CD14-positive monocyte (primary cell): ENCODE results near the gene F11R. TPM values are rescaled to one million over a fixed set of nuclear protein-coding genes. Genes with fewer than 3 reads are reported as not detected.

Experiments used
- DNase-seq, 3 donors: peaks; one replicate each; pipeline ENCODE4 v3.0.0-alpha.2; 2011 to 2022
- H2AFZ ChIP-seq: 2 replicates; pipeline ENCODE4 v1.6.0; 2012; ENCODE audit warnings: mild to moderate bottlenecking, low read depth, low read length, inconsistent platforms; ENCODE audit not compliant: insufficient read depth, poor library complexity, severe bottlenecking
- H3K27ac ChIP-seq, 2 donors: 1 replicate in 1 of 2; 2 replicates in 1 of 2; pipeline ENCODE4 v1.5.1; 2012 to 2013; ENCODE audit warnings: low read length in 2 of 2, control low read depth in 1 of 2, inconsistent platforms in 1 of 2, low read depth in 1 of 2, mild to moderate bottlenecking in 1 of 2
- H3K27me3 ChIP-seq, 2 donors: one replicate each; pipeline versions ENCODE4 v1.6.0 to v1.6.1; 2011 to 2013; ENCODE audit warnings: low read length in 2 of 2; ENCODE audit not compliant: control insufficient read depth in 2 of 2, insufficient read depth in 2 of 2
- H3K36me3 ChIP-seq, 2 donors: replicated peaks in 1 of 2; 1 replicate in 1 of 2; 2 replicates in 1 of 2; pipeline versions ENCODE4 v1.5.1 to v1.6.1; 2012 to 2013; ENCODE audit warnings: low read length in 2 of 2, control low read depth in 1 of 2, inconsistent platforms in 1 of 2, mild to moderate bottlenecking in 1 of 2; ENCODE audit not compliant: insufficient read depth in 2 of 2, control insufficient read depth in 1 of 2
- H3K4me1 ChIP-seq, 2 donors: 1 replicate in 1 of 2; 2 replicates in 1 of 2; pipeline versions ENCODE4 v1.5.1 to v1.6.1; 2012 to 2013; ENCODE audit warnings: low read length in 2 of 2, control low read depth in 1 of 2, inconsistent platforms in 1 of 2, mild to moderate bottlenecking in 1 of 2, moderate library complexity in 1 of 2; ENCODE audit not compliant: insufficient read depth in 2 of 2, control insufficient read depth in 1 of 2
- H3K4me2 ChIP-seq: replicated peaks from 2 replicates; pipeline ENCODE3; 2012; ENCODE audit warnings: low read length, moderate library complexity, mild to moderate bottlenecking; ENCODE audit not compliant: poor library complexity, severe bottlenecking; ENCODE audit errors: extremely low read depth
- H3K4me3 ChIP-seq, 3 experiments: fragments of 200-600 bp in 1 of 3; sonication (generic) in 1 of 3; replicated peaks in 1 of 3; 1 replicate in 2 of 3; 2 replicates in 1 of 3; pipeline ENCODE4 v1.5.1; 2011 to 2013; ENCODE audit warnings: low read length in 3 of 3, mild to moderate bottlenecking in 3 of 3, control low read depth in 2 of 3, low read depth in 2 of 3, inconsistent platforms in 1 of 3, moderate library complexity in 1 of 3
- H3K79me2 ChIP-seq: 2 replicates; pipeline ENCODE4 v1.6.0; 2012; ENCODE audit warnings: mild to moderate bottlenecking, control low read depth, inconsistent platforms, low read length, moderate library complexity; ENCODE audit not compliant: insufficient read depth
- H3K9ac ChIP-seq: 2 replicates; pipeline ENCODE4 v1.6.0; 2017; ENCODE audit warnings: low read length, mild to moderate bottlenecking; ENCODE audit not compliant: insufficient read depth, poor library complexity, severe bottlenecking
- H3K9me3 ChIP-seq, 2 donors: replicated peaks in 1 of 2; 1 replicate in 1 of 2; 2 replicates in 1 of 2; pipeline versions ENCODE4 v1.5.1 to v1.6.1; 2012 to 2013; ENCODE audit warnings: low read length in 2 of 2, control low read depth in 1 of 2; ENCODE audit not compliant: control insufficient read depth in 1 of 2, insufficient read depth in 1 of 2
- H4K20me1 ChIP-seq: 2 replicates; pipeline ENCODE4 v1.6.0; 2012; ENCODE audit warnings: mild to moderate bottlenecking, low read length, control low read depth, moderate library complexity; ENCODE audit not compliant: insufficient read depth
- H3K27ac Mint-ChIP-seq, 7 donors: one replicate each; pipeline ENCODE4 v1.8.0; 2020; ENCODE audit warnings: mild to moderate bottlenecking in 7 of 7, mixed read lengths in 7 of 7, moderate library complexity in 6 of 7, inconsistent platforms in 2 of 7
- H3K27me3 Mint-ChIP-seq, 3 donors: one replicate each; pipeline ENCODE4 v1.8.0; 2021 to 2022; ENCODE audit warnings: low read depth in 3 of 3, mild to moderate bottlenecking in 3 of 3, mixed read lengths in 3 of 3, moderate library complexity in 3 of 3, inconsistent platforms in 1 of 3
- H3K36me3 Mint-ChIP-seq, 2 donors: one replicate each; pipeline ENCODE4 v1.8.0; 2020; ENCODE audit warnings: mixed read lengths in 2 of 2, inconsistent platforms in 1 of 2, mild to moderate bottlenecking in 1 of 2
- H3K4me1 Mint-ChIP-seq: one replicate; pipeline ENCODE4 v1.8.0; 2020; ENCODE audit warnings: mild to moderate bottlenecking, mixed read lengths
- H3K4me3 Mint-ChIP-seq, 2 donors: one replicate each; pipeline ENCODE4 v1.8.0; 2020; ENCODE audit warnings: mild to moderate bottlenecking in 2 of 2, mixed read lengths in 2 of 2, moderate library complexity in 1 of 2
- H3K9me3 Mint-ChIP-seq, 7 donors: one replicate each; pipeline ENCODE4 v1.8.0; 2020 to 2022; ENCODE audit warnings: mixed read lengths in 7 of 7, mild to moderate bottlenecking in 6 of 7, moderate library complexity in 6 of 7, inconsistent platforms in 2 of 7
- WGBS: methylation state at CpG from one replicate; pipeline ENCODE4 v1.1.5; 2013; ENCODE audit warnings: missing lambda C conversion rate; ENCODE audit not compliant: insufficient coverage; 5-methylcytosine and 5-hydroxymethylcytosine counted together
- intact Hi-C, 2 donors: fragments of 100-400 bp; cut with micrococcal nuclease; formaldehyde crosslinking; loops; one replicate each; pipeline versions ENCODE4 v1.15.0 to v1.15.1; 2023
- polyA plus RNA-seq, 3 donors: library from polyadenylated mRNA; depleted of rRNA in 1 of 3; unstranded in 2 of 3; stranded (reverse) in 1 of 3; fragments of 300-500 nt in 2 of 3; fragments of >200 nt in 1 of 3; fragmentation: Illumina TruSeq in 2 of 3; gene quantifications; 1 replicate in 2 of 3; 2 replicates in 1 of 3; pipeline ENCODE4 v1.2.3, GENCODE V29; 2012 to 2021
- TF ChIP-seq, protein P1 (sequence below): fragments of 200-600 bp; IDR thresholded peaks from one replicate; pipeline ENCODE4 v1.8.0; 2022; ENCODE audit warnings: antibody characterized with exemption, mild to moderate bottlenecking

The F11R gene
- polyA plus RNA-seq, 3 donors: 28.8 to 58.0 (median 35.9) TPM

DNA sequence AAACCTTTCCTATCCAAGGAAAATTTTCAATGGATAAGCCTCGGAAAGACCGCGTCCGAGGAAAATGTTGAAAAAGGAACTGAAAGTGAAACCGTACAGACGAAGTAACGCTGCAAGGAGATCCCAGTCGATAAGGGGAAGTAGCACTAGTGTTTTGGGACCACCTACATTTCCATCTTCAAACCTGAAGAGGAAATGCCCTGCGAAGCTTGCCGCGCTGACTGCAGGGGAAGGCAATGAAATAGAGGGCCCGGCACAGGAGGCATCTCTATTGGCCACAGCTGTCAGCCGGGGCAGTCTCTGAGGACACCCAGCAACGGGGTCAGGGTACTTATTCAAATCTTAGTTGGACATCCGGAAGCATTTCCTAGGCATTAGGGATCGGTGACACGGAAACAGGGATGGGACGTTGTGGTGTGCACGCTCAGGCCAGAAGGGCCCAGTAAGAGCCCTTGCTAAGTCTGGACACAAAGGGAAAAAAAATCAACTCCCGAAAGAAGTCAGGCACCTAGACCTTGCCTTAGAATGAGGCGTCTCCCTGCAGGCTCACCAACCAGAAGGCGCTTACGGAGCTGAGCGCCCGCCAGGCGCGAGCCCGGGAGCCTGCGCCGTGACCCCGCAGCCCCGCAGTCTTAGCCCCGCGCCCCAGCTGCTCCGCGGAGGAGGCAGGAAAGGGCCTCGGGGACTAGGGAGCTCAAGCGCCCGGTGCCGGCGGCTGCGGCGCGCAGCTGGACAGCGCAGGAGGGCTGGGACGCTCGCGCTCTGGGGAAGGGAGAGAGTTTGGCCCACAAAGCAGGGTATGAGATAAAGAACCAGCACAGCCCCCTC lies 24.2 kb upstream of the F11R start:
- Histone ChIP-seq H3K4me3 (peak overlapping the region; percentile 81 to 96 (median 95)), H3K4me1 (peaks cover 50 to 55% of the 10 kb centered on the region in 2 donors), H3K27ac (peak overlapping the region; percentile 88 to 99), H3K36me3 (peaks cover 60 to 65% of the 10 kb centered on the region in 2 donors), H3K79me2 (peaks cover 56% of the 10 kb centered on the region), H3K4me2 (peak overlapping the region; percentile 96), H3K9ac (peak overlapping the region; percentile 84), H2AFZ (peak overlapping the region; percentile 61), H4K20me1 (peaks cover 43% of the 10 kb centered on the region), H3K9me3 (no peaks in the 10 kb centered on the region), H3K27me3 (no peaks in the 10 kb centered on the region)
- TF ChIP-seq, protein P1, sequence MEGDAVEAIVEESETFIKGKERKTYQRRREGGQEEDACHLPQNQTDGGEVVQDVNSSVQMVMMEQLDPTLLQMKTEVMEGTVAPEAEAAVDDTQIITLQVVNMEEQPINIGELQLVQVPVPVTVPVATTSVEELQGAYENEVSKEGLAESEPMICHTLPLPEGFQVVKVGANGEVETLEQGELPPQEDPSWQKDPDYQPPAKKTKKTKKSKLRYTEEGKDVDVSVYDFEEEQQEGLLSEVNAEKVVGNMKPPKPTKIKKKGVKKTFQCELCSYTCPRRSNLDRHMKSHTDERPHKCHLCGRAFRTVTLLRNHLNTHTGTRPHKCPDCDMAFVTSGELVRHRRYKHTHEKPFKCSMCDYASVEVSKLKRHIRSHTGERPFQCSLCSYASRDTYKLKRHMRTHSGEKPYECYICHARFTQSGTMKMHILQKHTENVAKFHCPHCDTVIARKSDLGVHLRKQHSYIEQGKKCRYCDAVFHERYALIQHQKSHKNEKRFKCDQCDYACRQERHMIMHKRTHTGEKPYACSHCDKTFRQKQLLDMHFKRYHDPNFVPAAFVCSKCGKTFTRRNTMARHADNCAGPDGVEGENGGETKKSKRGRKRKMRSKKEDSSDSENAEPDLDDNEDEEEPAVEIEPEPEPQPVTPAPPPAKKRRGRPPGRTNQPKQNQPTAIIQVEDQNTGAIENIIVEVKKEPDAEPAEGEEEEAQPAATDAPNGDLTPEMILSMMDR: no peak
- intact Hi-C loops: loop anchor here in 1 of 2 donors (1.0 to 5.0 kb wide), 2 partner anchors 25 to 92 kb away; no protein-coding TSS in a partner anchor
- no peaks in the 10 kb centered on the region for H3K27me3 Mint-ChIP-seq
- H3K36me3 Mint-ChIP-seq: peaks cover 63 to 73% of the 10 kb centered on the region in 2 donors
- H3K4me1 Mint-ChIP-seq: peaks cover 67% of the 10 kb centered on the region
- no peaks in the 10 kb centered on the region for H3K9me3 Mint-ChIP-seq
- H3K4me3 Mint-ChIP-seq: peak overlapping the region; percentile 99
- peak; percentile 79 to 88 (median 88) for DNase-seq
- peak overlapping the region; percentile 99 to 100 (median 100) for H3K27ac Mint-ChIP-seq
- WGBS: 0% methylated on average over 32 of the region's 48 CpGs

DNA sequence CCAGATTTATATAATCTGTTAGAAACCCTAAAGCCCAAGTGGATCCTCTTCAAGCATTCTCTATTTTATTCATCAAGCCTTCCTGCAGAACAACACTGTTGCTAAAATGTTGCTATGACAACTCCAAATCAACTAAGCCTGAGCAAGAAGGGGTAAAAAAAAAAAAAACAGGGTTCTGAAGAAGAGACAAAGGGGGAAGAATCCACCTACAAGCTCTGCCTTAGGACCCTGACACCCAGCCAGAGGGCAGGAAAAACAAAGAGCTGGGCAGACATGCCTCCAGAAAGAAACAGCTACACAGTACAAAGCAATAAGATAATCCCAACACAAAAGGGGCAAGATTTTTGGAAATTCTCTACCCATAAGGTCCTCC lies 23.6 kb upstream of the F11R start:
- H3K4me1 ChIP-seq: peaks cover 45 to 51% of the 10 kb centered on the region in 2 donors
- peak overlapping the region; percentile 99 for H3K4me3 Mint-ChIP-seq
- DNase-seq: peak in 1 of 3 donors; percentile 32
- H3K27me3 Mint-ChIP-seq: no peaks in the 10 kb centered on the region
- peak overlapping the region; percentile 96 for H3K4me2 ChIP-seq
- H3K9ac ChIP-seq: peak overlapping the region; percentile 84
- H3K9me3 ChIP-seq: no peaks in the 10 kb centered on the region
- TF ChIP-seq, protein P1: no peak
- no peaks in the 10 kb centered on the region for H3K9me3 Mint-ChIP-seq
- H3K36me3 Mint-ChIP-seq: peaks cover 63 to 73% of the 10 kb centered on the region in 2 donors
- H3K36me3 ChIP-seq: peaks cover 60 to 65% of the 10 kb centered on the region in 2 donors
- peak overlapping the region; percentile 88 to 99 for H3K27ac ChIP-seq
- no peaks in the 10 kb centered on the region for H3K27me3 ChIP-seq
- peaks cover 55% of the 10 kb centered on the region for H3K79me2 ChIP-seq
- peak overlapping the region; percentile 99 to 100 (median 100) for H3K27ac Mint-ChIP-seq
- H4K20me1 ChIP-seq: peaks cover 42% of the 10 kb centered on the region
- intact Hi-C loops: loop anchor here in 1 of 2 donors (1.0 kb wide), 1 partner anchor 24 kb away; no protein-coding TSS in a partner anchor
- H3K4me1 Mint-ChIP-seq: peaks cover 61% of the 10 kb centered on the region
- peak overlapping the region; percentile 81 to 96 (median 95) for H3K4me3 ChIP-seq
- peak overlapping the region; percentile 61 for H2AFZ ChIP-seq
